Astrocyte (in vitro differentiated cells and primary cell): ENCODE measurements around the gene SCIMP. TPM values are rescaled to one million over a fixed set of nuclear protein-coding genes. Genes with fewer than 3 reads are reported as not detected.
A peak's percentile ranks its signal among the peaks of the same experiment; 100 is the strongest.

ENCODE experiments used
- DNase-seq: peaks from one replicate; pipeline ENCODE4 v3.0.0-alpha.2; 2010; ENCODE audit warnings: low read depth
- FAIRE-seq: peaks from 2 replicates; lab custom pipeline; 2011; peaks lifted over from hg19 to GRCh38; lab: Jason Lieb, UNC
- H2AFZ ChIP-seq: 2 replicates; pipeline ENCODE4 v1.6.0; 2012; ENCODE audit warnings: low read depth, low read length, inconsistent platforms
- H3K27ac ChIP-seq: 2 replicates; pipeline ENCODE4 v1.5.1; 2011; ENCODE audit warnings: low read depth, low read length, inconsistent platforms
- H3K27me3 ChIP-seq: 2 replicates; pipeline ENCODE4 v1.6.0; 2011; ENCODE audit warnings: low read length, inconsistent platforms; ENCODE audit not compliant: insufficient read depth
- H3K36me3 ChIP-seq: 2 replicates; pipeline ENCODE4 v1.5.1; 2011; ENCODE audit warnings: low read length, inconsistent platforms; ENCODE audit not compliant: insufficient read depth
- H3K4me1 ChIP-seq: 2 replicates; pipeline ENCODE4 v1.5.1; 2011; ENCODE audit warnings: low read length, inconsistent platforms; ENCODE audit not compliant: insufficient read depth
- H3K4me2 ChIP-seq: 2 replicates; pipeline ENCODE4 v1.6.0; 2012; ENCODE audit warnings: low read length, inconsistent platforms
- H3K4me3 ChIP-seq: 2 replicates; pipeline ENCODE4 v1.5.1; 2011; ENCODE audit warnings: low read depth, mild to moderate bottlenecking, low read length, inconsistent platforms; ENCODE audit not compliant: insufficient read depth
- H3K79me2 ChIP-seq: 2 replicates; pipeline ENCODE4 v1.6.0; 2012; ENCODE audit warnings: mild to moderate bottlenecking, low read length, inconsistent platforms; ENCODE audit not compliant: insufficient read depth
- H3K9ac ChIP-seq: 2 replicates; pipeline ENCODE4 v1.6.0; 2012; ENCODE audit warnings: mild to moderate bottlenecking, low read length, inconsistent platforms
- H3K9me3 ChIP-seq: 2 replicates; pipeline ENCODE4 v1.5.1; 2012; ENCODE audit warnings: low read depth, mild to moderate bottlenecking, low read length, inconsistent platforms; ENCODE audit not compliant: insufficient read depth
- H4K20me1 ChIP-seq: 2 replicates; pipeline ENCODE4 v1.6.0; 2012; ENCODE audit warnings: low read length, inconsistent platforms; ENCODE audit not compliant: insufficient read depth
- H3K27ac Mint-ChIP-seq: one replicate; pipeline ENCODE4 v1.8.0; 2021; ENCODE audit warnings: mild to moderate bottlenecking, mixed read lengths; ENCODE audit not compliant: unreplicated experiment
- H3K27me3 Mint-ChIP-seq: one replicate; pipeline ENCODE4 v1.8.0; 2021; ENCODE audit warnings: low read depth, mixed read lengths; ENCODE audit not compliant: unreplicated experiment
- H3K36me3 Mint-ChIP-seq: one replicate; pipeline ENCODE4 v1.8.0; 2021; ENCODE audit warnings: low read depth, mixed read lengths; ENCODE audit not compliant: unreplicated experiment
- H3K4me1 Mint-ChIP-seq: one replicate; pipeline ENCODE4 v1.8.0; 2021; ENCODE audit warnings: low read depth, mixed read lengths; ENCODE audit not compliant: unreplicated experiment
- H3K4me3 Mint-ChIP-seq: one replicate; pipeline ENCODE4 v1.8.0; 2021; ENCODE audit warnings: mild to moderate bottlenecking, moderate library complexity, mixed read lengths; ENCODE audit not compliant: unreplicated experiment
- H3K9me3 Mint-ChIP-seq: one replicate; pipeline ENCODE4 v1.8.0; 2021; ENCODE audit warnings: mild to moderate bottlenecking, mixed read lengths; ENCODE audit not compliant: unreplicated experiment
- EZH2 ChIP-seq: IDR thresholded peaks from 2 replicates; pipeline ENCODE4 v1.6.1; 2012; ENCODE audit warnings: mild to moderate bottlenecking, low read length, inconsistent platforms; ENCODE audit not compliant: insufficient read depth
- total RNA-seq: library from RNA; stranded (reverse); gene quantifications from 2 replicates; pipeline ENCODE4 v1.2.1, GENCODE V29; 2021
- TF ChIP-seq, protein P1 (sequence below): IDR thresholded peaks from 2 replicates; pipeline ENCODE4 v1.5.1; 2011; ENCODE audit warnings: low read depth, mild to moderate bottlenecking, inconsistent platforms, low read length, moderate library complexity; ENCODE audit not compliant: insufficient read depth

The SCIMP gene
- total RNA-seq, 1 donor from 2014 or later: not detected

DNA sequence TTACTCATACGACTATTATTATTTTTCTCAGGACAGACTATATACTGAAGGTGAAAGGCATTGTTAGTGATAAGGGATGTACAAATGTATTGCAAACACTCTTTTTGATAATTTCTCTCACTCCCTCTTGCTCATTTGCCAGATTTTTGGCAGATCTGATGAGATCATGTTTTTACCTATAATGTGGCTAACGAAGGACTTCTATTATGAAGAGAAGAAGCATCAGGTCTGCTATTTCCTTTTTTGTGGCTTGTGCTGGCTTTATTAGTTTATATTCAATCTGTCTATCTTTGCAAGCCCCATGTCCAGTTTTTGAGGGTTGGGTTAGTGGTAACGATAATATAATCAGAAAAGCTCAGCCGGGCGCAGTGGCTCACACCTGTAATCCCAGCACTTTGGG lies 22.5 kb upstream of the SCIMP start:
- Histone ChIP-seq H3K36me3 (no peaks in the 10 kb centered on the region), H3K79me2 (no peaks in the 10 kb centered on the region), H3K27ac (no peak overlapping the region), H3K4me2 (no peak overlapping the region), H3K9ac (no peak overlapping the region), H3K4me1 (no peaks in the 10 kb centered on the region), H3K9me3 (no peaks in the 10 kb centered on the region), H4K20me1 (no peaks in the 10 kb centered on the region), H2AFZ (no peak overlapping the region), H3K4me3 (no peak overlapping the region), H3K27me3 (no peaks in the 10 kb centered on the region)
- no peak overlapping the region for H3K4me3 Mint-ChIP-seq
- H3K9me3 Mint-ChIP-seq: no peaks in the 10 kb centered on the region
- H3K4me1 Mint-ChIP-seq: peaks cover 15% of the 10 kb centered on the region
- H3K27ac Mint-ChIP-seq: no peak overlapping the region
- FAIRE-seq: no peak
- TF ChIP-seq, protein P1, sequence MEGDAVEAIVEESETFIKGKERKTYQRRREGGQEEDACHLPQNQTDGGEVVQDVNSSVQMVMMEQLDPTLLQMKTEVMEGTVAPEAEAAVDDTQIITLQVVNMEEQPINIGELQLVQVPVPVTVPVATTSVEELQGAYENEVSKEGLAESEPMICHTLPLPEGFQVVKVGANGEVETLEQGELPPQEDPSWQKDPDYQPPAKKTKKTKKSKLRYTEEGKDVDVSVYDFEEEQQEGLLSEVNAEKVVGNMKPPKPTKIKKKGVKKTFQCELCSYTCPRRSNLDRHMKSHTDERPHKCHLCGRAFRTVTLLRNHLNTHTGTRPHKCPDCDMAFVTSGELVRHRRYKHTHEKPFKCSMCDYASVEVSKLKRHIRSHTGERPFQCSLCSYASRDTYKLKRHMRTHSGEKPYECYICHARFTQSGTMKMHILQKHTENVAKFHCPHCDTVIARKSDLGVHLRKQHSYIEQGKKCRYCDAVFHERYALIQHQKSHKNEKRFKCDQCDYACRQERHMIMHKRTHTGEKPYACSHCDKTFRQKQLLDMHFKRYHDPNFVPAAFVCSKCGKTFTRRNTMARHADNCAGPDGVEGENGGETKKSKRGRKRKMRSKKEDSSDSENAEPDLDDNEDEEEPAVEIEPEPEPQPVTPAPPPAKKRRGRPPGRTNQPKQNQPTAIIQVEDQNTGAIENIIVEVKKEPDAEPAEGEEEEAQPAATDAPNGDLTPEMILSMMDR: no peak
- no peak for TF ChIP-seq EZH2
- DNase-seq: no peak
- peaks cover 1% of the 10 kb centered on the region for H3K27me3 Mint-ChIP-seq
- H3K36me3 Mint-ChIP-seq: no peaks in the 10 kb centered on the region

DNA sequence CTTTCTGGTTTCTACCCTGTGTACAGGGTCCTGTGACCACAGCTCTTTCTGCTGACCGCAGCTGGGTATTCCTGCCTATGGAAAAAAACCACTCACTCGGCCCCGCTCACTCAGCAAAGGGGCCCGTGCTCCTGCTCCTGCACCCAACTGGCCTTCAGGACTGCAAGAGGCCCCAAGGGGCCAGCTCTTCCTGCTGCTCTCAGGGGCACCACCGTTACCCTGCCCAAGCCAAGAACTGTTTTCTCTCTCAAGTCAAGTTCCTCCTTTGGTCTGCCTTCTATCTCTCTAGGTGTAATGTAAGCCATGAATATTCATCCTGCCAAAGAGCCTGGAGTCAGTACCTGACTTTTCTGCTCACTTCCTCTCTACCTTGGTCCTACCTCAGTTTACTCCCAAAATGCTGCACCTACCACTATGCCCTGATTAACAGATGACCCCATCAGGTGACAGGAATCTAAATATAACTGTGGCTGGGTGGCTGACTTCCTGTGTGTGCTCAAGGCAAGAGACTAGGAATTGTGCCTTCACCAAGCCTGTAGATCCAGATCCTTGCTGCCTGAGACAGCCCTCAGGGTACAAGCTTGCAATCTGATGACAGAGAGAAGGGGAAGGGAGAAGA lies 20.4 kb upstream of the SCIMP start:
- Mint-ChIP-seq H3K36me3 (no peaks in the 10 kb centered on the region), H3K4me1 (peaks cover 12% of the 10 kb centered on the region), H3K27ac (no peak overlapping the region), H3K27me3 (peaks cover 1% of the 10 kb centered on the region), H3K4me3 (no peak overlapping the region), H3K9me3 (no peaks in the 10 kb centered on the region)
- FAIRE-seq: no peak
- Histone ChIP-seq H3K9me3 (no peaks in the 10 kb centered on the region), H3K79me2 (no peaks in the 10 kb centered on the region), H4K20me1 (no peaks in the 10 kb centered on the region), H3K27ac (no peak overlapping the region), H3K4me1 (no peaks in the 10 kb centered on the region), H3K4me3 (no peak overlapping the region), H3K27me3 (no peaks in the 10 kb centered on the region), H2AFZ (no peak overlapping the region), H3K36me3 (no peaks in the 10 kb centered on the region), H3K4me2 (no peak overlapping the region), H3K9ac (no peak overlapping the region)
- TF ChIP-seq, protein P1: no peak
- TF ChIP-seq EZH2: no peak
- DNase-seq: no peak

GRCh38 chr17:5254414-5254813 lies 19.8 kb upstream of the SCIMP start:
- Histone ChIP-seq H3K4me2 (no peak overlapping the region), H3K4me1 (no peaks in the 10 kb centered on the region), H3K27me3 (no peaks in the 10 kb centered on the region), H3K9me3 (no peaks in the 10 kb centered on the region), H2AFZ (no peak overlapping the region), H3K9ac (no peak overlapping the region), H4K20me1 (no peaks in the 10 kb centered on the region), H3K36me3 (no peaks in the 10 kb centered on the region), H3K4me3 (no peak overlapping the region), H3K79me2 (no peaks in the 10 kb centered on the region), H3K27ac (no peak overlapping the region)
- no peaks in the 10 kb centered on the region for H3K9me3 Mint-ChIP-seq
- TF ChIP-seq, protein P1: no peak
- TF ChIP-seq EZH2: no peak
- peaks cover 12% of the 10 kb centered on the region for H3K4me1 Mint-ChIP-seq
- H3K4me3 Mint-ChIP-seq: peak overlapping the region; percentile 50
- peaks cover 1% of the 10 kb centered on the region for H3K27me3 Mint-ChIP-seq
- peak overlapping the region; percentile 66 for H3K27ac Mint-ChIP-seq
- DNase-seq (no peak), FAIRE-seq (no peak)
- no peaks in the 10 kb centered on the region for H3K36me3 Mint-ChIP-seq
